Germinal center (tissue), 1 donor: Measurements from ENCODE around the gene PRKCH.
A peak's percentile ranks its signal among the peaks of the same experiment; 100 is the strongest.
"Not testable (repeated sequence)": the region's sequence is repeated elsewhere in the genome, so short reads cannot be mapped to it uniquely, and the experiment has no call there.

Experiments
- DNase-seq: peaks from one replicate; pipeline ENCODE4 v3.0.0; 2012; ENCODE audit warnings: mixed read lengths, low spot score

PRKCH gene

DNA sequence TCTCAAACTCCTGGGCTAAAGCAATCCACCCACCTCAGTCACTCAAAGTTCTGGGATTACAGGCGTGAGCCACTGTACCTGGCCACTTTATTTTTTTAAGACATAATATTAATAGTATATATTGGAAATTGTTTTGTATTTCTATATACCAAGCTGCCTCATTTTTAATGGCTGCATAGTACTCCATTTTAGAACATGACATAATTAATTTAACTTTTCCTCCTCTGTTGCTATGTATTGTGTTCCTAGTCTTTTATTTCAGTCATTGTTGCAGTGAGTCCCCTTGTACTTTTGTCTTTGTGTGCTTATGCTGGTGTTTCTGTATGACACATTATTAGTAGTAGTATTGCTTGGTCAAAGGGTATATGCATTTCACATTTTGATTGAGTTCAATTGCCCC, 138.7 kb downstream of the PRKCH start:
- DNase-seq: no peak

- no peak for DNase-seq
Observed at GRCh38 chr14:61460718-61461611, 139.6 kb downstream of the PRKCH start.

GRCh38 chr14:61461808-61462275, 140.5 kb downstream of the PRKCH start:
- peak; percentile 63 for DNase-seq

GRCh38 chr14:61462566-61463193, 141.3 kb downstream of the PRKCH start:
- DNase-seq: no peak

- DNase-seq: no peak
Observed at GRCh38 chr14:61463664-61464285, 142.4 kb downstream of the PRKCH start.

DNA sequence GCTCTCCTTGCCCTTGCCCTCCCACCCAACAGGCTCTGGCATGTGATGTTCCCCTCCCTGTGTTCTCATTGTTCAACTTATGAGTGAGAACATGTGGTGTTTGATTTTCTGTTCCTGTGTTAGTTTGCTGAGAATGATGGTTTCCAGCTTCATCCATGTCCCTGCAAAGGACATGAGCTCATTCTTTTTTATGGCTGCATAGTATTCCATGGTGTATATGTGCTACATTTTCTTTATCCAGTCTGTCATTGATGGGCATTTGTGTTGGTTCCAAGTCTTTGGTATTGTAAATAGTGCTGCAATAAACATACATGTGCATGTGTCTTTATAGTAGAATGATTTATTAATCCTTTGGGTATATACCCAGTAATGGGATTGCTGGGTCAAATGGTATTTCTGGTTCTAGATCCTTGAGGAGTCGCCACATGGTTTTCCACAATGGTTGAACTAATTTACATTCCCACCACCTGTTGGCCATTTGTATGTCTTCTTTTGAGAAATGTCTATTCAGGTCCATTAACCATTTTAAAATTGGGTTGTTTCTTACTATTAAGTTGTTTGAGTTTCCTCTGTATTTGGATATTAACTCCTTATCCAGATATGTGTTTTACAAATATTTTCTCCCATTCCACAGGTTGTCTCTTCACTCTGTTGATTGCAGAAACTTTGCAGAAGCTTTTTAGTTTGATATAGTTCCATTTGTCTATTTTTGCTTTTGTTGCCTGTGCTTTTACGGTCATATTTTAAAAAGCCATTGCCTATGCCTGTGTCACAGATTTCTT, 143.4 kb downstream of the PRKCH start:
- not testable (repeated sequence) for DNase-seq

DNA sequence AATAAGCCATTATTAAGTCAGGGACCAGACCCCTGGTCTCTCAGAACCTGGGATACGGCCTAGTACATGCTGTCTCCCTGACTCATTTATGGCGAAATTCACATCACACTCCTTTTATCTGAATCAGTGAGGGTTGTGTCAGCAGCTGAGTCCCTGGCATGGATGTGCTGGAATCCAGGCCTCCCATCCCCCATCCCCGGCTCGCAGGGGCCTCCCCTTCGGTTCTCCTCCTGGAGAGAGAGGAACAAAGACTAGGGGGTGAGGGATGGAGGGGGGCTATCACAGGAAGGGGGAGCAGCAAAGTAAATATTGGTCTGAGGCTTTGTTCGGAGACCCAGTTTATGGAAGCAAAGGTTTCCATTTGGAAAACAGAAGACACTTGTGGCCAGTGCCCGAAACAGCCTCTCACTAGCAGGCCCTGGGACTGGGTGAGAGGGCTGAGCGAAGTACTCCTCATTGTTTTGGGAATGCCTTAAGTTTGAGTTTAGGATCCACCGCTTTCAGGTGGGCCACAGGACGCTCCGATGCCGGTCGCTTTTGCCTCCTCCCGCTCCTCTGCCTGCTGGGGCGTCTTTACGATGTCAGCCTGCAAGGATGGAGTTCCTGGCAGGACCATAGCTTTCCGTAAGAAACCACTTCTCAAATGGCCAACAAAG, 145.0 kb downstream of the PRKCH start:
- DNase-seq: no peak

GRCh38 chr14:61466905-61467280, 145.5 kb downstream of the PRKCH start:
- DNase-seq: no peak

DNA sequence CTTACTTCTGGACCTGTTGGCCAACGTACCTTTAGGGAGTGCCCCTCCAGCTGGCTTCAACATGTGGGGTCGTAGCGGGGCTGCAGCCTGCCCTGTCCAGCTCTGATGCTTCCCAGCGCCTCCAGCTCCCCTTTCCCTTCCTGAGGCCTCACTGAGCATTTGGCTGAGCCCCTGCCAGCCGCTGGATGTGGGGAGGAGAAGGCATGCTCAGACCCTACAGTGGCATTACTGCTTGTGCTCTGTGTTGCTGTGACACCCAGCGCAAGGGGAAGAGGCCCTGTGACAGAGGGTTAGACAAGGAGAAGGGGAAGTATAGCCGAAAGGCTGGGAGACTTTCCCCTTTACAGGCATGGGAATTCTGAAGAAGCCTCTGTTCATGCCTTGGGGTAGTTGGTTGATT, 145.9 kb downstream of the PRKCH start:
- DNase-seq: no peak

DNA sequence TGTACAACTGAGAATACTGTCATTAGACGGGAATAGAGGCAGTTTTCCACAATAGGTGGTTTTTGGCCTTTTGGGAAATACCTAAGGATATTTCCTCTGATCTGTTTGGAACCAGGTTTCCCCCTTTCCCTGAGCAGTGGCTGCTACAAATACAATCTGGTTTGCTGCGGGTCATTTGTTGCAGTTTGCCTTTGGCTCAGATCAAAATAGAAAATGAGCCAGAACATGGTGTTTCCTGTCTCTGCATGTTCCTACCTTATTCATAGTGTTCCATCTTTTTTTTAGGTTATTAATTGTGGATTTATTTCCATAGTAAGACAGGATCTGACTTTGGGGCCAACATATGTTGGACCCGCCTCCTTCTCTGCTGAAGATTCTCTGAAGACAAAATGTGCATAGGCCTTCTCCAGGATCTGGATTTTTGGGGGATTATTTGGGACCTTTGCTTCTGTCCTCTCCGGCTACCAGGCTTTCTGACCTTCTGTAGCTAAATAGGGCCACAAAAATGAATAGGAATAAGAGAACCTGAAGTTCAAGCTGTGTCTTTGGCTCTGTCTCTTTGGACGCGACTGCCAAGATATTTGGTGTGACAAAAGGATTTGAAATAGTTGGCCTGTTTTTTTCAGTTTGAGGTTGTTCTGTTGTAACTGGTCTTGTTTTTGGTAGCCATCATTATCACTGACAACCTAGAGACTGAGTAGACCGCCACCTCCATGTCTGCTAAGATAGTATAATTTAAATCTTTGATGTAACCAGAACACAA, 146.9 kb downstream of the PRKCH start:
- DNase-seq: no peak

- DNase-seq: no peak
Observed at GRCh38 chr14:61469781-61470180, 148.4 kb downstream of the PRKCH start.

DNA sequence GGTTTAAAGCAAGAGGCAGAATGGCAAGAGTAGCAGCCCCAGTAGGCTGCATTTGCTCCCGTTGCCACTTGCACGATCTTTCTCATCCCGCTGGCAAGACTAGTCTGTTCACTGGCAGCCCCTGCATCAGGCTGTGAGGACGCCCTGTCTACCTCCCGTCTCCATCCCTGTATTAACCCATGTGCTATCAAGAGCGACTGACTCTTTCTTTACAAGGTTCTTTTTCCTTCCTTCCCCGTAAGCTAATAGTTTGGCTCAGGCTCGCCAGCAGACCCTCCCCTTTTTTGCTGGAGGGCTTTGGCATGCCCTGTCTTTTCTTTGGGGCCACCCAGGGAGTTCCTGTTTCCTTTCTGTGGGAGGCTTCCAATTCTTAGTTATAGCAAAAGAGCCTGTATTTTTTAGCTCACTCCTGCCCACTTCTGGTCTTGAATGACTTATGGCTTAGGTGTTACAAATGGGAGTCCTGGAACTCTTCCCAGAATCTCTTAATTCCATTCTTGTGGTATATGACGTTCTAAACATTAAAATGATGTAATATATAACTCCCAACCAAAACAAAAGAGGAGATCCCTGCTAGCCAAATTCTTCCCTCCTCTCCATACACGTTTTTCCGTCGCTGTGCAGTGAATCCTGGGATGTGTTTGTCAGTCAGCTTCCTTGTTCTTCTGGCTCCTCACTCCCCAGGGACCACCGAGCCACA, 149.0 kb downstream of the PRKCH start:
- DNase-seq: no peak

DNA sequence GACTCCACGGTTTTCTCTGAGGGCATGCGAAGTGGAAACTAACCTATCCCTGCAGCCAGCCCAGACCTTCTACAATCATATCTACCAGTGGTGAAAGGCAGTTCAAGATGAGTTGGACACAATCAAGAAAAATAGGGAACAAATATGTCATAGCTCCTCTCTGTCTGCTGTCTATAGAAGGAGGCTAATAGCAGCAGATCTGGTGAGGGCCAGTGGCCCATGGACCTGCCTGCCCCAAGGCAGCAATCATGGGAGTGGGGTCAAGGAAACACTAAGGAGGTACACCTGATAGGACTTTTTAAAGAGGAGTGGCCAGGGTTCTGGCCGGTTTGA, 149.5 kb downstream of the PRKCH start:
- DNase-seq: no peak

GRCh38 chr14:61471297-61472005, 150.1 kb downstream of the PRKCH start:
- DNase-seq: peak; percentile 81

- peak; percentile 66 for DNase-seq
Observed at GRCh38 chr14:61472011-61472672, 150.8 kb downstream of the PRKCH start.

GRCh38 chr14:61472801-61473376, 151.5 kb downstream of the PRKCH start:
- DNase-seq: no peak

- DNase-seq: no peak
Observed at GRCh38 chr14:61474015-61474414, 152.6 kb downstream of the PRKCH start.

GRCh38 chr14:61474701-61475100, 153.3 kb downstream of the PRKCH start:
- DNase-seq: no peak

- no peak for DNase-seq
Observed at GRCh38 chr14:61475316-61475715, 153.9 kb downstream of the PRKCH start.
